Glomerular endothelial cell (primary cell): ENCODE data around the gene OSGEP. TPM values are rescaled to one million over a fixed set of nuclear protein-coding genes. Genes with fewer than 3 reads are reported as not detected.
A peak's percentile ranks its signal among the peaks of the same experiment; 100 is the strongest.
"Not testable (repeated sequence)": the region's sequence is repeated elsewhere in the genome, so short reads cannot be mapped to it uniquely, and the experiment has no call there.

Source experiments
- DNase-seq: peaks from one replicate; pipeline ENCODE4 v3.0.0-alpha.2; 2011; ENCODE audit warnings: low read depth, low spot score; ENCODE audit errors: extremely low read depth
- total RNA-seq: library from RNA; depleted of rRNA; stranded (reverse); fragments of >200 nt; gene quantifications from 2 replicates; pipeline ENCODE4 v1.2.3, GENCODE V29; 2015

The OSGEP gene
- total RNA-seq, 1 donor from 2014 or later: 56.8 TPM

GRCh38 chr14:20470603-20470901 lies 15.9 kb upstream of the OSGEP start:
- no peak for DNase-seq

DNA sequence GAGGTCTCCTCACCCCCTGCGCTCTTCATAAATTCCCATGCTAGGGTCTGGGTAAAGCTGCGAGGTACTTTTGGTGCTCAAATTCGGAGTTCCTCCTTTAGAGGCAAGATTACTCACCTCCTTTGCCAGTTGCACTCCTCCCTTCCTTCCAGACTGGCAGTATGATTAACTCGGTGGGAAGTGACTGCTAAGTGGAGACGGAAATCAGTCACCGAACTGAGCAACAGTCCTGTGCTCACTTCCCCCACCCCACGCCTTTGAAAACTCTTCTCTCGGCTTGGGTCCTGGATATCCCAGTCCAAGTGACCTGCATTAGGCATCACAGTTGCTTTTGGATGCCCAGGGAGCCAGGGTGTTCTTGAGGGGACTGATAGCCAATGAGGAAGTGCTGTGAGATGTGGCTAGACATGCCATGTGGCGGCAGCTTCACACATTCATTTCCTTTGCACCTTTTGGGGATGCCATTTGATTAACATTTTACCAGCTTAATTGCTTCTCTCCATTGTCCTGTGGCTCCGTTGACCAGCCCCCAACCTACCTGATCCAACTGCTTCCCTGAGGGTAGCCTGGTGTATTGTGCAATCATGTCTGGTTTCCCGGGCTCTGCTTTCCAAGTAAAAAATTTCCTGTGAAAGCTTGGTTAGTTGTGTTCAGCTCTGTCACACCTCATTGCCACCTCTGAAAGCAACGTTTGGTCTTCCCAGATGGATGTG lies 15.4 kb upstream of the OSGEP start:
- DNase-seq: no peak

GRCh38 chr14:20469242-20469889 lies 14.8 kb upstream of the OSGEP start, which contains the start of gene PNP:
TSS of gene PNP (plus strand) at chr14:20469406. CDS start at chr14:20469525, 119 bp downstream.
- DNase-seq: no peak

DNA sequence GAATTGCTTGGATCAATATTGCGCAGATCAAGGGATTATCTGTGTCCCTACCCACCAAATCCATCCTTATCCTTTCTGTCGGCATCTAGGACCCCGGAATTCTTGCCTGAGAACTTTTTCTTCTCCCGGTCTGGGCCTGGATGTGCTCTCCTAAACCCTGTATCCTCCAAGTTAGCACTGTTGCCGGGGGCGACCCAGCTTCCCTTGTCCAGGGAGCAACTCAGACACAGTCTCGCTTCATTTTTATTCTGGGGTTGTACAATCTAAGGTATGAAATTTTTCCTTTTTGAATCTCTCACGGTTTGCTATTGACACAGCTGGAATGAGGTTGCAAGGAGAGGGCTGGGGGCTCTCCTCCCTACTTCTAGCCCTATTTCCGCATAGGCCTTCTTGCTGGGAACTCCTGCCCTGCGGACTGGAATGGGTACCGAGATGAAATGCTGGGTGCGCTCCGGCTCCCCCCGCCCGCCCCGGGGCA lies 14.2 kb upstream of the OSGEP start:
- DNase-seq: no peak

GRCh38 chr14:20461225-20462141 lies 6.9 kb upstream of the OSGEP start, which contains the start of gene PIP4P1:
TSS of gene PIP4P1 (minus strand) at chr14:20461434. CDS start at chr14:20461325, 109 bp downstream.
- peak; percentile 99 for DNase-seq

DNA sequence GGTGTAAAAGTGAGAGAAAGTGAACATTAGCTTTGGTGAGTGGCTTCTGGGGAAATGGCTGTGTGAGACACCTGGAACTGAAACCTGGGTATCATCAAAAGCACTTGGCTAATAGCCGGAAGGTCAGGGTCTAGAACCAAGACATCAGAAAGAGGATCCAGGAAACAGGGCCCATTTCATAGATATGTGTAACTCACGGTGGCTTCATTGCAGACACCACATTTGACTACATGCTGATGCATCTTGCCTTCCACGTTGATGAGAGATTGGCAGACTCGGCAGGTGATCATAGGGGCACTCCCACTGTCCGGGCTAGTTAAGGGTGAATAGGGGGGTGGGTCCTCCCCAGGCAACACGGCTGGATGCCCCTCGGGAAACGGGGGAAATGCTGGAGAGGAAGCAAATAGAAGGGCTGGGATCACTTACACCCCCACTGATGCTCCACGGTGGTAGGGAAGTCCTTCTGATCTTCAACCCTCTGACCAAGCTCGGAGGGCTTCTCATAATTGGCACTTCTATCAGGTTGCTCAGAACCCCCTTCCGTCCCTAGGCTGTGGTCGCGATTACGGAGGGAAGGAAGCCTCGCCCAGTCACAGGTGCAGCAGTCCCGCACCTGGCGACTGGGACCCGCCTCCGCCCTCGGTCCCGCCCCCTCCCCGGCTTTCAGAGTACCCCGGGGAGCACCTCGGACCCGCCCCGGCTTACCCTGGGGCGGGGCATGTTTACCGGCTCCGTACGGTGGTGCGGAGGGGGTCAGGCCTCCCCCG lies 6.0 kb upstream of the OSGEP start:
- no peak for DNase-seq

DNA sequence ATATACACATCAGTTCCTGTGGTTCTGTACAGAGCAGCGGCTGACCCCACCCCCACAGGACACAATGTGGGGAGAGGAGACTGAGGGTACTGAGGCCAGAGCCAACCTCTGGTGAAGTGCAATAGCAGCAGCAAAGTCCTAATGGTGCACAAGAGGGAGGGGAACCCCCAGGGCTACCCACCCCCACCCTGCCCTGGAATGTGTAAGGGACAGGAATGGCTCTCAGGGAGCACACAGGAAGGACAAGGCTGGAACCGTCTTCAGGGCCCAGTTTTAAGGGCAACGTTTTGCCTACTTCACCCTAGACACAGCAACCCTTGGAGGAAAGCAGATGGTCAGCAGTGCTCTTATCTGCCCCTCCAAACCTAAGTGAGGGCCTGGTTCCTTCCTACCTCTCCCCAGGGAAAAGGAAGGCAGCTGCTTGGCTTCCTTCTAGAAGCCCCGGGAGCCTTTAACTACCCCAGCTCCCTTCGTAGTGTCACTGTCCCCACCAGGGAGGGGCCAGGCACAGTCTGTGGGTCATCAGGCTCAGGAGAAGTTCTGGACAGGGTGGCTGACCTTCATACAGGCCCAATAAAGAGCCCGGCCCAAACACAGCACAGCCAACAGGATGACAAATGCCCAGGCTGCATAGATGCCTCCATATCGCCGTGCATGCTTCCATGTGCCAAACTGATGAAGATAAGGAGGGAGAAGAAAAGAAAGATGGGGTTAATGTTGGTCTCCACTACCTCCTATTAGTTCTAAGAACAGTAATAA lies 3.6 kb upstream of the OSGEP start:
- DNase-seq: no peak

GRCh38 chr14:20456971-20457370 lies 2.4 kb upstream of the OSGEP start:
- DNase-seq: no peak

DNA sequence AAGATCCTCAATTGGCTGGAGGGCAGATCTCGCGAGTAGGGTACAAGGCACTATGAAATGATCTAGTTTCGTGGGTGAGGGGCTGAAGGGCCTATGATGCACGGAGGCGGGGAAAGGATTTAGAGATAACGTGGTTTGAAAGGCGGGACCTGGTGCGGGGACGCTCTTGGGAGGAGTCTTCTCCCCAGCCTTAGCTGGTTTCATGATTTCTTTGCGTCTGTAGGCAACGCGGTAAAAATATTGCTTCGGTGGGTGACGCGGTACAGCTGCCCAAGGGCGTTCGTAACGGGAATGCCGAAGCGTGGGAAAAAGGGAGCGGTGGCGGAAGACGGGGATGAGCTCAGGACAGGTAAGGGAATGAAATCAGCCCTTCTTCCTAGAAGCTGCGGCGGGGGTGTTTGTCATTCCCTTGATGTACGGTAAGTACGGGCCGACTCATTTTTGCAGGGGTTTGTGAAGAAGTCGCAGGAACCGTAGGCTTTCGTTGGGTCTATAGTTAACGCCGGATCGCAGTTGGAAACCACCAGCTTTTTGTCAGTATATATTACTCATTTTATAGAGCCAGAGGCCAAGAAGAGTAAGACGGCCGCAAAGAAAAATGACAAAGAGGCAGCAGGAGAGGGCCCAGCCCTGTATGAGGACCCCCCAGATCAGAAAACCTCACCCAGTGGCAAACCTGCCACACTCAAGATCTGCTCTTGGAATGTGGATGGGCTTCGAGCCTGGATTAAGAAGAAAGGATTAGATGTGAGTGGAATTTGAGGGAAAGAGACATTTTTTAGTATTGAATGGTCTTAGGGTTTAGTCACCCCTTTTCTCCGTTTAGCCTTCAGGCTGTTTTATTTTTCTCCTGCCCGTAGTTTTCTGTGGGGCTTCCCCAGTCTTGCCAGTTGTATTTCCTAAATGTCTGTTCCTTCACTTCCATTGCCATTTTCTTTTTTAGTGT lies 1.0 kb upstream of the OSGEP start:
- peak; percentile 66 for DNase-seq

DNA sequence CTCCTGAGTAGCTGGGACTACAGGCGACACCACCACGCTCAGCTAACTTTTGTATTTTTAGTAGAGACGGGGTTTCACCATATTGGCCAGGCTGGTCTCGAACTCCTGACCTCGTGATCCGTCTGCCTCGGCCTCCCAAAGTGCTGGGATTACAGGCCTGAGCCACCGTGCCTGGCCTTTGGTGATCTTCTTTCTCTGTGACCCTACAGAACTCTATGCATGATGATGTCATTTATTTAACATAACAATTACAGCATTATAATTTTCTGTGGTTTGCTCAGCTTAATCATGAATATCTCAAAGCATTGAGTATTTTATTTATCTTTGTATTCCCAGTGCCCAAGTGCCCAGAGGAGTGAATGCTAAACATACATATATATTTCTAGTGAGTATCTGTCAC lies 1.8 kb downstream of the OSGEP start:
- not testable (repeated sequence) for DNase-seq

DNA sequence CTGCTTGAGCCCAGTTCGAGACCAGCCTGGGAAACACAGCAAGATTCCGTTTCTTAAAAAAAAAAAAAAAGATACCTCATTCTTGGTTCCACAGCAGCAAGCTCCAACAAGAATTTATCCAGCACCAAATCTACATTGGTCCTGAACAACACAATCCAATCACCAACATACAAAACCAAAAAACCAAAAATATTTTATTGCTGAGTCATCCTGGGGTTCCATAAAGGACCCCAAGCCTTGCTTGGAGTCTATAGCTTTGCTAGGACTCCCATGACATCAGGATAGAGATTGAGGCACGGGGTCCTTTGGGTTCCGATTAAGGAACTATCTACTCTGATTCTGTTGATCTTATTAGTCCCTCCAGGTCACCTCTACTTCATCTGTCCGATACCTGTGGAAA lies 7.7 kb downstream of the OSGEP start:
- no peak for DNase-seq

GRCh38 chr14:20443650-20444049 lies 11.0 kb downstream of the OSGEP start:
- DNase-seq: not testable (repeated sequence)

GRCh38 chr14:20441461-20441860 lies 13.2 kb downstream of the OSGEP start:
- no peak for DNase-seq

DNA sequence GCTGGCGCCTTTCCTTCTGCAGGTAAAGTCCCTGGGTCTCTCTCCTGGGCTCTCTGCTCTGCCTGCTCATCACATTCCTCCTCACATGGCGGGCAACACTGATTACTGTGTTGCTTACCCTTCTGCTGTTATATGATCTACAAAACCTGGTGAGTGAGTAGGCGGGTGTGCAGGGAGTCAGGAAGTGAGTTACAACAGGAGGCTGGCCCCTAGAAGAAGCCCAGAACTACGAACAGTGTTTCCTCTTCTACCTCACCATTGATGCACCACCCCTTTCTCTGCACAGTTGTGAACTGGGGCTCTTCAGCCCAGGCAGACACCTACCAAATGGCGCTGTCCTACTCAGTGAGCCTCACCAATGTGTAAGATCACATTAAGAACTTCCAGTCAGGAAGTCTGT lies 13.7 kb downstream of the OSGEP start:
- DNase-seq: peak; percentile 36

GRCh38 chr14:20440465-20440864 lies 14.1 kb downstream of the OSGEP start:
- DNase-seq: no peak

- DNase-seq: no peak
Measured at GRCh38 chr14:20438664-20439063, 15.9 kb downstream of the OSGEP start.

- no peak for DNase-seq
Measured at GRCh38 chr14:20436363-20436755, 18.3 kb downstream of the OSGEP start.

DNA sequence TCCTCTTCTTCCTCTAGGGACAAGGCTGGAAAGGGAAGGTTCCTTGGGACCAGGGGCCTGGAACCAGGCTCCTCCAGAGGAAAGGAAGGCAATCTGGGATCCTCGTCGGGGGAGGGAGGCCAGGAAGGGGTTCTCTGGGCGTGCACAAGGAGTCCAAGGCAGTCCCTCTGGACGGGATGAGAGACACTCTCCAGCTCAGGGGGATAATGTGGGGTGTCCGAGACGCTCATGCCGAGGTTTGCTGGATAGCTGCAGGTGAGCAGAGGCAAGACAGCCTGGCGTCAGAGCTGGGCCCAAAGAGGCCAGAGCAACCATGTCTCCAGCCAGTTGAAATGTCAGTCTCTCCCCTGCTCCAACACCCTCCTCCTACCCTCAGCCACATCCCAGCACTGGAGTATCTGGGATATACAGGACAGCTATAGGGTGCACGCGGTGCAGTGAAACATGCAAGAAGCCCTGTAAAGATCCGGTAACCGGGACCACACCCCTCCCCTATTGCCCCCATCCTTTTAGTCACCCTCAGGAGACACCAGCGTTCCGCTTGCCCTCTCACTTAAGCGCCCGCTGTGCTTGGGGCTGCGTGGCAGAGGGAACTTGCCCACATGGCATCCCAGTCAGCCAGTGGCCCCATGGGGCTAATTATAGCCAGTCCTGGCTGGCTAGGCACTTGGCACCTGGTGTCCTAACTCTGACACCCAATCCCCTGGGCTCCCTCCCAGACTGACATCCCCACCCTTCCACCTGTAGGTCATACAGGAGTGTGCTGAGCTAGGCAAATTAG lies 18.8 kb downstream of the OSGEP start, which contains the start of gene KLHL33:
KLHL33 (minus strand) TSS at position 585 of the 781 bp plus-strand sequence; CDS start at position 230, 355 bp downstream.
- no peak for DNase-seq
